ENCODE results near the gene ITPKB. TPM values are rescaled to one million over a fixed set of nuclear protein-coding genes. Genes with fewer than 3 reads are reported as not detected.

ITPKB gene
- total and polyA plus RNA-seq, 8 donors, result 25.0 to 38.7 (median 32.6) TPM

GRCh38 chr1:226708967-226709396, 30.1 kb downstream of the ITPKB start:
- no peak overlapping the region for H3K4me3 ChIP-seq
- H3K36me3 ChIP-seq, result no peaks in the 10 kb centered on the region
- H3K27ac ChIP-seq, result peak overlapping the region; percentile 10 to 41
- intact Hi-C loops (cut with DNase I), result no loop called here
- H3K4me1 ChIP-seq, result peaks cover under 1 to 60% of the 10 kb centered on the region in 2 donors
- H3K27me3 ChIP-seq, result no peaks in the 10 kb centered on the region
- DNase-seq (no peak), ATAC-seq (no peak)
- H3K9me3 ChIP-seq, result no peaks in the 10 kb centered on the region
- TF ChIP-seq, protein P1, sequence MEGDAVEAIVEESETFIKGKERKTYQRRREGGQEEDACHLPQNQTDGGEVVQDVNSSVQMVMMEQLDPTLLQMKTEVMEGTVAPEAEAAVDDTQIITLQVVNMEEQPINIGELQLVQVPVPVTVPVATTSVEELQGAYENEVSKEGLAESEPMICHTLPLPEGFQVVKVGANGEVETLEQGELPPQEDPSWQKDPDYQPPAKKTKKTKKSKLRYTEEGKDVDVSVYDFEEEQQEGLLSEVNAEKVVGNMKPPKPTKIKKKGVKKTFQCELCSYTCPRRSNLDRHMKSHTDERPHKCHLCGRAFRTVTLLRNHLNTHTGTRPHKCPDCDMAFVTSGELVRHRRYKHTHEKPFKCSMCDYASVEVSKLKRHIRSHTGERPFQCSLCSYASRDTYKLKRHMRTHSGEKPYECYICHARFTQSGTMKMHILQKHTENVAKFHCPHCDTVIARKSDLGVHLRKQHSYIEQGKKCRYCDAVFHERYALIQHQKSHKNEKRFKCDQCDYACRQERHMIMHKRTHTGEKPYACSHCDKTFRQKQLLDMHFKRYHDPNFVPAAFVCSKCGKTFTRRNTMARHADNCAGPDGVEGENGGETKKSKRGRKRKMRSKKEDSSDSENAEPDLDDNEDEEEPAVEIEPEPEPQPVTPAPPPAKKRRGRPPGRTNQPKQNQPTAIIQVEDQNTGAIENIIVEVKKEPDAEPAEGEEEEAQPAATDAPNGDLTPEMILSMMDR (IDR thresholded peaks at IDR 0.05), result no peak

GRCh38 chr1:226708342-226708780, 30.7 kb downstream of the ITPKB start:
- no peak for DNase-seq
- ATAC-seq, result no peak
- intact Hi-C loops (cut with DNase I), result no loop called here
- H3K4me3 ChIP-seq, result no peak overlapping the region
- TF ChIP-seq, protein P1 (IDR thresholded peaks at IDR 0.05), result no peak
- H3K9me3 ChIP-seq, result no peaks in the 10 kb centered on the region
- no peaks in the 10 kb centered on the region for H3K27me3 ChIP-seq
- peaks cover 5 to 61% of the 10 kb centered on the region in 2 donors for H3K4me1 ChIP-seq
- H3K27ac ChIP-seq, result peak overlapping the region in 1 of 2 donors; percentile 41
- H3K36me3 ChIP-seq, result no peaks in the 10 kb centered on the region

- no peak for ATAC-seq
- no peak overlapping the region for H3K4me3 ChIP-seq
- H3K4me1 ChIP-seq, result peaks cover 10 to 59% of the 10 kb centered on the region in 2 donors
- no peak for DNase-seq
- H3K9me3 ChIP-seq, result no peaks in the 10 kb centered on the region
- intact Hi-C loops (cut with DNase I), result no loop called here
- H3K27ac ChIP-seq, result no peak overlapping the region
- TF ChIP-seq, protein P1 (IDR thresholded peaks at IDR 0.05), result no peak
- no peaks in the 10 kb centered on the region for H3K27me3 ChIP-seq
- no peaks in the 10 kb centered on the region for H3K36me3 ChIP-seq
Observed at GRCh38 chr1:226706684-226707083, 32.4 kb downstream of the ITPKB start.

DNA sequence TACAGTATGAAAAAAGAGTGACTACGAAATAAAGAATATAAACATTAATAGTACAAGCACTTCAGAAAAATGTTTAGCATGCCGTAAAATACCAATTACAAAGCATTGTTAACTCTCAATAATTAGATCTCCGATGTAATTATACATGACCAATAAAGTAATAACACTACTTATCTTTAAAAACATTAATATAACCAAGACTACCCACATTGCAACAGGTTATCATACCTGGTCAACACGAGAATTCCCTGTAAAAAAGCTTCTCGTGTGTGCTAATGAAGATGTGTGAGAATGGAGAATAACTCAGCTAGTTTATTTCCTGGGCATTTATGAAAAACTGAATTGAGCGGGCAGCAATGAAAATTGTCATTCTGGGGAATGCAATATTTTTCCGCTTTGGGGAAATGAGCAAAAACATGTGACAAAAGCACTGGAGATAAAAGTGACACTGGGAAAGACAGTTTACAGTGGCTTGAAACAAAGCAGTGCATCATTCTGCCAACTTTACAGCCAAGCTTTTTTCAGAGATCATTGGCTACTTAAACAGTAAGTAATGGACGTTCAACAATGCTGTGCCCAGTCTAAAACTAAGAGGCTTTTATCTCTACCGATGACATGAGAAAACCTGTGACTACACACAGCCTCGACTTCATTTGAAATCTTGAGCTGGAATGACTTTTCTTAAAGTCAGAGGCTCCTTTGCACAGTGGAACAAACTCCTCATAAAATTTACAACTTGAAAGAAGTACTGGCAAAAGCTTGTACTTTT, 34.7 kb downstream of the ITPKB start:
- H3K4me3 ChIP-seq, result peak overlapping the region in 1 of 2 donors; percentile 59

More for the DNA sequence above, 34.7 kb downstream of the ITPKB start:
- intact Hi-C loops (cut with DNase I), result no loop called here
- ATAC-seq, result no peak
- Histone ChIP-seq H3K36me3 (peaks cover 0 to under 1% of the 10 kb centered on the region in 2 donors), H3K4me1 (peaks cover 10 to 40% of the 10 kb centered on the region in 2 donors), H3K9me3 (no peaks in the 10 kb centered on the region), H3K27me3 (no peaks in the 10 kb centered on the region), H3K27ac (peak overlapping the region; percentile 97 to 99)
- no peak for DNase-seq
- TF ChIP-seq, protein P1 (IDR thresholded peaks at IDR 0.05), result no peak

All from left lung (tissue), 10 donors.